Left colon (tissue), 2 donors: ENCODE results near the gene SEC23A. TPM values are rescaled to one million over a fixed set of nuclear protein-coding genes. Genes with fewer than 3 reads are reported as not detected.

Source experiments
- ATAC-seq: fragments of 200-7000 bp; cut with Tn5 transposase; one replicate; pipeline ENCODE4 v1.9.1; 2020; ENCODE audit warnings: mild to moderate bottlenecking, moderate library complexity
- DNase-seq, 2 donors: peaks; one replicate each; pipeline ENCODE4 v3.0.0-alpha.2; 2020
- intact Hi-C, 2 donors: fragments of 100-400 bp; cut with DNase I in 1 of 2; cut with micrococcal nuclease in 1 of 2; formaldehyde crosslinking; loops; one replicate each; pipeline versions ENCODE4 v1.11.2 to v1.14.0; 2022; cut with DNase I, micrococcal nuclease
- total RNA-seq, 2 donors: library from RNA; stranded (reverse); fragmentation: NEBNext Ultra II Directional; extraction: Animal tissue kit (Norgen Biotek cat#: 25700); gene quantifications; one replicate each; pipeline ENCODE4 v1.2.1, GENCODE V29; 2021
- donor health status: DM: no; HTN: no; CAD: no.
- donor health status: DM: yes; HTN: yes; CAD: no.

SEC23A gene
- total RNA-seq, 2 donors from 2014 or later: 111 to 121 TPM

DNA sequence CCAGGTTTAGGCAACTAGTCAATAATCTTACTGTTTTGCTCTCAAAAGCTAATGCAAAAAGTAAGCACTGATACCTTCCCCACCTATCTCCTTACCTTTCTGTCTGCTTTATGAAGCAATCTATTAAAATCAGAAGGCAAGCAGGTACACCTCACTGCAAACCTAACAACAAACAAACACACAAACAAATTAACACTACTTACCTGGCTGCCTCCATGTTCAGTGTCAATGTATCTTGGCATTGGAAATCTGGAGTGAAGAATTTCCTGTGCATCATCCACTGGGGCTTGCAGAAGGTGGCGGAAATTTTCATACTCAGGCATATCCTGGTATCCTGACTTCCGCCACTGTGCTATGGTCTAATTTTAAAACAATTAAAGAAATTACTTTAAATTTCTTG, 62.5 kb downstream of the SEC23A start:
- ATAC-seq (no peak), DNase-seq (no peak)
- intact Hi-C loops: no loop called here

DNA sequence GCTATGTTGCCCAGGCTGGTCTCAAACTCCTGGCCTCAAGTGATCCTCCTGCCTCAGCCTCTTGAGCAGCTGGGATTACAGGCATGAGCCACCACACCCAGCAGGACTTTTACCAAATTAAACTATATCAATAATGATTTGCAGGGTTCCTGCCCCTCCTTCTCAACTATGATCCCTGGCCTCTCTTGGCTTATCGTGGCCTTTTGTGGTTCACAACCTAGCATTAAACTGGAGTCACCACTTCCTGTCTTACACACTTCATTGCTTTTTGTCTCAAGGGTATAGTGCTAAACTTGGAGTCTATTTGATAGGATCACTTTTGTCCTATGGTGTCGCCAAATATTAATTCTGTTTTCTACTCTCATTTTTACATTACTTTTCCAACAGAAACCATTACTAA, 64.5 kb downstream of the SEC23A start:
- intact Hi-C loops: no loop called here
- ATAC-seq (no peak), DNase-seq (no peak)

DNA sequence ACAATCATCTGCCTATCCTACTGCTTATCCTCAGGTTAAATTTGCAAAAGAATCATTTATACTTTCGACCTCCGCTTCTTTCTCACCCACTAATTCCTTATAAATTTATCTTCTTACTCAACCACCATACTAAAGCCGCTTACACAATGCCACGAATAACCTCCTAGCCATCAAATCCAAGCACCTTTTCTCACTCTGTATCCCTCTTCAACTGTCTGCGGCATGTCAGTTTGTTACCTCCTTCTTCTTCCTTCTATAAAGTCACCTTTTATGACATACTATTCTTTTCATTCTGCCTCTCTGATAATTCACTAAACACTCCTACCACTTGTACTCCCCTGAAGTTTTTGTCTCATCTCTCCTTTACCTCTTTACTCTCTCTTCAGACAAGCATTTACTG, 66.3 kb downstream of the SEC23A start:
- intact Hi-C loops: no loop called here
- ATAC-seq: no peak
- DNase-seq: no peak

DNA sequence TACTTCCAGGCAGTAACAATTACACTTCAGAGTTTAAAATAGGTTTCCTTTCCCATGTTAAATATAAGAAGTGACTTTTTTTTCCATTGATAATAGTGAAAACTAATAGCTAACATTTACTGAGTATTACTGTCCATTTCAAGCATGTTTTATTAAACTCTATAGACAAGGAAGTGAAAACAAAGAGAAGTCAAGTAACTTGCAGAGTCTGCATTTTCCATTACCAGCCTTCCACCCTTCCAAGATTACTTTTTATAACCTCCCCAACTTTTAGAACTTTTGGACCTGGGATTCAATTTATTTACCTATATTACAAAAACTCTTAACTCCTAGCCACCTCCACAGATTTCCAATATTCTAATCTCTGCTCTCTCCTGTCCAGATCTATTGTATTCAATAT, 67.7 kb downstream of the SEC23A start:
- no peak for ATAC-seq
- intact Hi-C loops: no loop called here
- no peak for DNase-seq

DNA sequence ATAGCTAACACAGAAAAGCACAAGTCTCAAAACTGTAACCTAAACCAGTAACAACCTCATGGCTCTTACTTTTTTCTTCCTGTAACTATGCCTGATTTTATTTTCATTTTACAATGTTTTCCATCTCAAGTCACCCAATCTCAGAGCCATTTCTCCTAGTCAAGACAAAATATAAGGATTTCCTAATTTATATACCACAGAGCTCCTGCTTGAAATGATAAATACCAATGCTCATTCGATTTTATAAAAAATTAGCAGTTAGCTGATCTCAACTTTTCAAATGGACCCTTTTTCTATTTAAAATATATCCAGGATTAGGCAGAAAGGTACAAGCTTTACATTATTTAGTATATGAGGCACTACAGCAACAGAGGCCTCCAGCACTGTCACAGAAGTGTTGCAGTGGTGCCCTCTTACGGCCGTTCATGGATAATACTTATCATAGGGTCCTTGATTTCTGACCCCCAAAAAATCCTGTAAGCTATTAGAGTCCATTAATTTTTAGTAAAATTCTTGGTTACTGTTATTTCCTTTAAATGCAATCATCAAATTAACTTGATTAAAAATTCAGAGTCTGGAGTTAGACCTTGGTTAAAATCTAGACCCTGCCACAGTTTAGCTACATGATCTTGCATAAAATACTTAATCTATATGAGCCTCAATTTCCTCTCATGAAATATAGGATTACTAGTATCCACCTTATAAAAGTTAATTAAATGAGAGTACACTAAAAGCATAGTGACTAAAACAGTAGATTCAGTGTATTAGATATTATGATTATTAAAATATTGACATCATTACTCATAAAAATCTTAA, 68.3 kb downstream of the SEC23A start:
- DNase-seq (no peak), ATAC-seq (peak; percentile 61)
- intact Hi-C loops: no loop called here

DNA sequence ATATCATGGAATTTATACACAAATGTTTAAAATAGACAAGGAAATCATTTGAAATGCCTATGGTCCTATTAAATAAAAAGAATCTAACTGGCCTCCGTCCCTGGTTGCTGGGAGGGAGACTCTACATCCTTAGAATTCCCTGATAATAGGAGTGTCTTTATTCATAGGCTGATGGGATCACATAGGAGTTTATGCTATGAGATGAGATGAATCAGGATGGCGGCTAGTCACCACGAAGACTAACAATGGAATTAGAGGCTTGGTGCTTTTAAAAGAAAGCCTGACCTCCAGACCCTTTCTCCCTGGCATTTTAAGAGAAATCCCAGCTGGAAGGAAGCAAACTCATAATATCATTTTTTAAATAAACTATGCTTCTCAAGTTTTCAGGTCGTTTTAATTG, 69.7 kb downstream of the SEC23A start:
- intact Hi-C loops: no loop called here
- ATAC-seq (no peak), DNase-seq (no peak)

DNA sequence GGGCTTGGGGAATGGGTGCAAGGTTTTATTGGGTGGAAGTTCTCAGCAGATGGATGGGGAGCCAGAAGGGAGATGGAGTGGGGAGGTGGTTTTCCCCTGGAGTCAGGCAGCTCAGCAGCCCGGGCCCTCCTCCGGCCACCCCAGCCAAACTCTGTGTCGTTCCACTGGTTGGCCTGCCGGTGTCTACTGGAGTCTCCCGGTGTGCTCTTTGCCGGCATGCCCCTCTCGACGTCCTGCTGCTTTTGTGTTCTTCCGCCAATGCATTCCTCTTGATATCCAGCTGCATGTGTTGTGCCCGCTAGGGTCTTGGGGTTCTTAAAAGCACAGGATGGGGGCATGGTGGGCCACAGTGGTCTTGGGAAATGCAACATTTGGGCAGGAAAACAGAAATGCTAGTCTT, 72.8 kb downstream of the SEC23A start:
- no peak for ATAC-seq
- intact Hi-C loops: no loop called here
- DNase-seq: no peak

DNA sequence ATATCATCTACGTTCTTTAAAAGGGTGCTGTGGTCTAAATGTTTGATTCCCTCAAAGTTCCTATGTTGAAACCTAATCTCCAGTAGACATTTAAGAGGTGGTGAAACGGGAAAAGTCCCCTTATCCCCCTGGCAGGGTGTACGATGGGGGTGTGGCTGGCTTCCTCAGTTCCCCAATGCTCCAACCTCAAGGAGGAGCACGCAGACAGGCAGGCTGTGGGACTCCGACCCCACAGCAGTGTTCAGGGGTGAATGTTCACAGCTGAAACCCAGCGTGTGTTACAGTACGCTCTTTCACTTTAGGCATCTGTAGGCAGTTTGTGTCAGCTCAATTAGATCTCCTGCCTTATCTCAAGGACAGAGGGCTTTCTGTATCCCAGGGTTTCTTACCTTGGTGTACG, 73.2 kb downstream of the SEC23A start:
- ATAC-seq: no peak
- intact Hi-C loops: no loop called here
- no peak for DNase-seq

DNA sequence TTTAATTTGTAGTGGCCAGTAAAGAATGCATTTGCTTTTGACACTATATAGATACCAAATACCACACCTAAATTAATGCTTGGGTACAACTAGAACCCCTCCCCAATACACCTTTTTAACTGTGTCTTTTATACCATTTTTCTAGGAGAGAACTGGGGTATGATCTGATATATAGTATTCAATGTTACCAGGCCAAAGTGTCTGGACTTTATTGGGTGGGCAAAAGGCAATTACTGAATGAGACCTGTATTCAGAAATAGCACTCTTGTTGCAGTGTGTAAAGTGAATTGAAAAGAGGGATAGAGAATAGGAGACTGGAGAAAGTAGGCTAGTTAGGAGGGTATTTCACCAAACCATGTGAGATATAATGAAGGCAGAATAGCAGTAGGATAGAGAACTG, 74.4 kb downstream of the SEC23A start:
- intact Hi-C loops: no loop called here
- DNase-seq (no peak), ATAC-seq (no peak)

DNA sequence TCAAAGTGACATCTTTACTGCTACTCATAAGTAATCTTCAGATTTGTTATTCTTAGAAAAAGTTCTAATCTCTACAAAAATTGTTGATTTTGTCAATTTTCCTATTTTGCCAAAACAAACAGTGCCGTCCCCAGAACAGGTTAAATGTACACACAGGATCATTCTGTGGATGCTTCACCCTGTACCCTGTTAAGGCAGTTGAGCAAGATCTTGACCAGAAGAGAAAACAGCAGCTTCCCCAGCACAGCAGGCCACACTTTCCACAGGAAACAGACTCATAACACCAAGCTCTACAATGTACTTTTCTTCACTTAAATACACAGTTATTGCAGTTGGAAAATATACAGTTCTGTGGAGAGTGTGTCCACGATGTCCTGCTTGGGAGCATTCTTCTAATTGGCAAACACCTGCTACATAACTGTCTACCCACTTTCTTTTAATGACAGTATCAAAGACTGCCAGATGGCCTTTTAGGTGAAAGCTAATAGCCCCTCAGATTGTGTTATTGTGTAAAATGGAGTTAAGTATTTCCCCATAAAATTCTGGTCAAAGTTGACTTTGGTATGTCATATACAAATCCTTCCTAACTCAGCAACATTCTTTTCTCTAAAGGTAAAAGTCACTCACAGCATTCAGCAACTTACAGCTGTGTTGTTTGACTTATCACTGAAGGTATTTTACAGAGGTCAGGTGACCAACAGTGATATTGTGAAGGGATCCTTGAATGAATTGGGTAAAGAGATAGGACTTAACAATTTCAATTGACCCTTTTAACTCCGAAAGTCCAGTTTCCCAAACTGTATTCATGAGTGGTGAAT, 77.0 kb downstream of the SEC23A start:
- ATAC-seq: peak; percentile 32

DNA sequence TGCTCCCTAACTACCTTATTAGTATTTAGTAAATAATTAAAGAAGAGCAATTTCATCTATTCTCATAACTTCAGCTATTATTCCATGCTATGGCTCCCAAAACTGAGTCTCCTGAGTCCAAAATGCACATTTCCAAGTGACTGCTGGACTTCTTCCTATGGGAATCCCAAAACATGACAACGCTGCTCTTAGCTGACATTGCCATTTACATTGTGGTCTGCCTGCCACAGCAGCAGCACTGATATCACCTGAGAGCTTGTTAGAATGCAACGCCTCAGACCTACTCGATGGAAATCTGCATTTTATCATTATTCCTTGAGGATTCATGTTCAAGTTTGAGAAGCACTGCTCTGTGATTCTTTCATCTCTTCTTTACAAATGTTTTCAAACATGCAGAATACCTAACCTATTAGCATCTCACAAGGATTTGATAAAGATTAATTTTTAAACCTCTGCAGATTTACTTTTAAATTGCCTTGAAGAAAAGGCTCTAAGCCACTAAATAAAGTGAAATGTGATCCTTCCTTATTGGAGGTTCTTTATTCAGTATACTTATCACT, 77.7 kb downstream of the SEC23A start:
- ATAC-seq: no peak

More for the DNA sequence above, 77.0 kb downstream of the SEC23A start:
- no peak for DNase-seq
- intact Hi-C loops: no loop called here

DNA sequence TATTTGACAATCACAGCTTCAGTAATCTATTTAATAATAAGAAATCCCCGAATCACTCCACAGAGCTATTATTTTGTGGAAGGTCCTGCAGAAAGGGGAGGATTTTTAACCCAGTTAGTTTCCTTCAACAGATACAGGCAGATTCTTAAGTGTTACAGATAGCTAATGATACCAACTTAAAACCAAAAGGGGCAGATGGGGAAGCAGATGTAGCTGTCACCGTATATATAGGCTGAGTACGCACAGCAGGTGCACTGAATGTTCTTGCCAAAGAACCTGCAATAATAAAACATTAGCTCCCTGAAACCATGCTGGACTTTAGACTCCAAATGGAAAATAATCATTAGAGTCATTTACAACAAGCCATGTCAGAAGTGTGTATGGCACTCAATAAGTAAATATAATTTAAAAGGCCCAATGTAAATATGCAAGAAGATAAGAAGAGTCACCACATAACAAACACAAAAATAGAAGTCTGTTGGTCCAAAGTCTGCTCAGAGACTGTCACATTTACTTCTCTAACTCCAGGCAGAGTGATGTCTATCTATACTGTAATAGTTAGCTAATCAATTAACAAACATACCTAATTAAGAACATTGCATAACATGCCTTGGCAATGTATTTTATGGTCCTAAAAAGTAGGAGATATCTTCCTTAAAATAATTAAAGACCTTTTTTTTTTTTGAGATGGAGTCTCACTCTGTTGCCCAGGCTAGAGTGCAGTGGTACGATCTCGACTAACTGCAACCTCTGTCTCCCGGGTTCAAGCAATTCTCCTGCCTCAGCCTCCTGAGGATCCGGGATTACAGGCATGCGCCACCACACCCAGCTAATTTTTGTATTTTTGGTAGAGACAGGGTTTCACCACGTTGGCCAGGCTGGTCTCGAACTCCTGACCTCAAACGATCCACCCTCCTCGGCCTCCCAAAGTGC, 78.8 kb downstream of the SEC23A start:
- peak; percentile 31 to 34 for DNase-seq
- intact Hi-C loops: no loop called here
- peak; percentile 87 for ATAC-seq

More for the DNA sequence above, 77.7 kb downstream of the SEC23A start:
- DNase-seq: no peak
- intact Hi-C loops: no loop called here

DNA sequence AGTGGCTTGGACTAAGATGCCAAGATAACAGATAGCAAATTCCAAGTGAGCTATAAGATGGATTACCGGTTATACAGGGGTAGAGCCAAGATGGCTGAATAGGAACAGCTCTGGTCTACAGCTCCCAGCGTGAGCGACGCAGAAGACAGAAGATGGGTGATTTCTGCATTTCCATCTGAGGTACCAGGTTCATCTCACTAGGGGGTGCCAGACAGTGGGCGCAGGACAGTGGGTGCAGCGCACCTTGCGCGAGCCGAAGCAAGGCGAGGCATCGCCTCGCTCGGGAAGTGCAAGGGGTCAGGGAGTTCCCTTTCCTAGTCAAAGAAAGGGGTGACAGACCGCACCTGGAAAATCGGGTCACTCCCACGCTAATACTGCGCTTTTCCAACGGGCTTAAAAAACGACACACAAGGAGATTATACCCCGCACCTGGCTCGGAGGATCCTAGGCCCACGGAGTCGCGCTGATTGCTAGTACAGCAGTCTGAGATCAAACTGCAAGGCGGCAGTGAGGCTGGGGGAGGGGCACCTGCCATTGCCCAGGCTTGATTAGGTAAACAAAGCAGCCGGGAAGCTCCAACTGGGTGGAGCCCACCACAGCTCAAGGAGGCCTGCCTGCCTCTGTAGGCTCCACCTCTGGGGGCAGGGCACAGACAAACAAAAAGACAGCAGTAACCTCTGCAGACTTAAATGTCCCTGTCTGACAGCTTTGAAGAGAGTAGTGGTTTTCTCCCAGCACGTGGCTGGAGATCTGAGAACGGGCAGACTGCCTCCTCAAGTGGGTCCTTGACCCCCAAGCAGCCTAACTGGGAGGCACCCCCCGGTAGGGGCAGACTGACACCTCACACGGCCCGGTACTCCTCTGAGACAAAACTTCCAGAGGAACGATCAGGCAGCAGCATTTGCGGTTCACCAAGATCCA, 85.7 kb downstream of the SEC23A start:
- peak in 1 of 2 donors; percentile 48 for DNase-seq
- peak; percentile 12 for ATAC-seq
- intact Hi-C loops: loop anchor here in 1 of 2 donors (5.0 kb wide), 1 partner anchor 295 kb away; no protein-coding TSS in a partner anchor

DNA sequence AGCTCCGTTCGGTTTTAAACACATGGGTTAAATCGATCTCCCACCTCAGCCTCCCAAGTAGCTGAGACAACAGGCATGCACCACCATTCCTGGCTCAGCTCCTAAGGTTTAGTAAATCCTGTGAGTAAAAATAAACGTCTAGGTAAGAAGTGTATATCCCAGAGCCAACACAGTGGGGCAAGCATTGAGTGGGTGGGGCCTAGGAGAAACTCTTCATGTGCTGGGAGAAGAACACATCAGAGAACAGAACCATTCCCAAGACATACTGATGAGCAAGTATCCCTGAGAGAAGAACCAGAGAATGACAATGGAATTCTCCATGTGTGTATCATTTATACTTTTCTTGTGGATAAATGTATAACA, 86.3 kb downstream of the SEC23A start:
- intact Hi-C loops: loop anchor here in 1 of 2 donors (5.0 kb wide), 1 partner anchor 294 kb away; no protein-coding TSS in a partner anchor
- no peak for DNase-seq
- ATAC-seq: peak; percentile 12

DNA sequence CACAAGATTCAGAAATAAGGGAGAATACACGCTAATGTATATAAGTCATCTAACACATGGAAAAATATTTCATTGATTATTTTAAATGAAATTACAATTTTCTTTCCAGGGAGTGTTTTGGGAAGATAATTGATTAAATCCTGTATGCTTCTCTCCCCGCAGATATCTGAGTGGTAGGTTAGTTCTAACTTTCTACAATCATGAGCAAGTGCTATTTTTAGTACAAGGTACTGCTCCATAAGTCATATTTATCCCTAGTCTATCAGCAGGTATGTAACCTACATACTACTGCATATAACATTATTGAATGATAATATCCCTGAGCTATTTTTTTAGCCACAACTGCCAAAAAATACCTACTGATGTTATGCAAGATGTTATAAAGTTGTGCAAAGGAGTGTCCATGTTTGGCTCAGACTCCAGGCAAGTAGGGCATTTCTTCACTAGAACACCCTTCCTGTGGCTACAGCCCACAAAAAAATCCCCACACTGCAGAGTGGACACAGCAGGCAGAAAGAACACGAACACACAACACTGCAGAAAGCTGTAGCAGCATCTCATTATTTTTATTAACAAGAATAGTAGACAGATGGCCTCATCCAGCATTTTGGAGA, 87.0 kb downstream of the SEC23A start:
- peak; percentile 14 for ATAC-seq
- intact Hi-C loops: loop anchor here in 1 of 2 donors (5.0 kb wide), 1 partner anchor 294 kb away; no protein-coding TSS in a partner anchor
- no peak for DNase-seq

DNA sequence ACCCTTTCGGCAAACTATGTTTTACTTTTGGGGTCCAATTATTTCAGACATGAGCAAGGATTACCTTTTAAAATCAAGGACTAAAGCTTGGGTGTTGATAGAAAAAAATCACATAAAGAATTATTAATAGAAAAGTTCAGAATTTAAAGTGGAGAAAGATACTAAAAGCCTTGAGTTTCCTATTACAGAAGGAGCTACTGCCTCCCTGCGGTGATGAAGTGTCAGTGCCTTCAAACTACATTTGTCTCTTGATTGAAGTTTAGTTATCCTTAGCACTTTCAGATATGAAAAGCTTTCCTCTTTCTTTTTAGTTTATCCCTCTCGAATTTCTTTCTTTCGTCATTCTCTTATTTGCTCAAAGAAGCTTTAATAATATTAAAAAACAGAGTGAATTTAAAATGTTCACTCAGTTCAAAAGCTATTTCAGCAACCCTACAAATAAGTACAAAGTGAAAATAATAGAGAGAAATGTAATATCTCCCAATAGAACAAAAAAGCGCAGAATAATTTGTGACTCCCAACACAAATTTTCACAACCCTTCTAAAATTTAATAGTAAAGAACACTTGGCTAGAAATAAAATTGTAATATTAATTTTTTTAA, 87.6 kb downstream of the SEC23A start:
- ATAC-seq (peak; percentile 73), DNase-seq (peak in 1 of 2 donors; percentile 23)
- intact Hi-C loops: loop anchor here in 1 of 2 donors (5.0 kb wide), 1 partner anchor 293 kb away; no protein-coding TSS in a partner anchor

DNA sequence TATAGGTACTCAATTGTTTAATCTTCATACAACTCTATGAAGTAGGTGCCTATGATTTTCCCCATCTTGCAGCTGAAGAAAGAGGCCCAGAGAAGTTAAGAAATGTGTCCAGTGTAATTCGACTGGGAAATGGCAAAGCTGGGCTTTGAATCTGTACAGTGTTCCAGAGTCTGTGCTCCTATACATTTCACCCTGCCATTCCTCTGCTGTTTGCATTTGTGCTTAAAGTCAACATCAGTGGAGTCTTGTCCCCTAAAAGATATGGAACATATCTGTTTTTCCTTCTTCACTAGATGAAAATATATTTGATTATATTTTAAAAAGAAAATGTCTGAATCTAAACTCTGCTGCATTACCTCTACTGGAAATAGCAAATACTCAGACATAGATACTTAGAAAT, 88.6 kb downstream of the SEC23A start:
- DNase-seq (no peak), ATAC-seq (no peak)
- intact Hi-C loops: no loop called here
